HCT116 (cell line): ENCODE measurements around the gene RXFP1. TPM values are rescaled to one million over a fixed set of nuclear protein-coding genes. Genes with fewer than 3 reads are reported as not detected.

Experiments
- ATAC-seq: fragments of 200-7000 bp; cut with Tn5 transposase; 2 replicates; pipeline ENCODE4 v1.9.1; 2020; ENCODE audit warnings: mild to moderate bottlenecking, moderate library complexity
- BruUV-seq: library from RNA; stranded (reverse); fragments of 400-500 nt; replicated peaks from 2 replicates; lab custom pipeline; 2021; lab: Mats Ljungman, UMichigan
- CTCF ChIA-PET: fragments of 300-600 bp; sonication (Branson Sonifier 250); formaldehyde crosslinking; loops from one replicate; lab custom pipeline; 2021; ENCODE audit warnings: antibody characterized with exemption; lab: Charles Lee
- POLR2A ChIA-PET: fragments of 300-600, 350-600 bp; sonication (Branson Sonifier 250); formaldehyde crosslinking; loops from one replicate; lab custom pipeline; 2021; ENCODE audit warnings: antibody characterized with exemption; lab: Charles Lee
- RAD21 ChIA-PET, 2 experiments: fragments of 300-600 bp; sonication (Branson Sonifier 250); formaldehyde crosslinking; loops; one replicate each; lab custom pipeline; 2023; ENCODE audit warnings: low total read pairs in 2 of 2; ENCODE audit not compliant: uncharacterized antibody in 2 of 2, unreplicated experiment in 2 of 2, low non-redundant PET in 1 of 2; lab: Charles Lee
- DNase-seq: peaks from one replicate; pipeline ENCODE4 v3.0.0-alpha.2; 2010; ENCODE audit warnings: low read depth, low spot score
- H2AFZ ChIP-seq: fragments of 200-600 bp; shearing (Covaris generic), sonication (generic); 2 replicates; pipeline ENCODE4 v1.6.1; 2017; ENCODE audit warnings: low read depth, mixed run types, mixed read lengths, antibody characterized with exemption, low read length; ENCODE audit not compliant: poor library complexity, severe bottlenecking
- H3K27ac ChIP-seq: 2 replicates; pipeline ENCODE4 v1.5.1; 2012; ENCODE audit warnings: low read depth, low read length
- H3K27me3 ChIP-seq: fragments of 200-600 bp; sonication (generic); 2 replicates; pipeline ENCODE4 v1.6.1; 2016; ENCODE audit warnings: mixed run types, low read length, mixed read lengths; ENCODE audit not compliant: insufficient read depth
- H3K36me3 ChIP-seq, 2 experiments: fragments of 200-500 bp in 1 of 2; fragments of 200-600 bp in 1 of 2; sonication (Bioruptor generic) in 1 of 2; sonication (generic) in 1 of 2; 2 replicates each; pipeline versions ENCODE4 v1.5.1 to v1.6.1; 2014 to 2016; ENCODE audit warnings: low read length in 2 of 2, inconsistent platforms in 1 of 2, mixed read lengths in 1 of 2, mixed run types in 1 of 2; ENCODE audit not compliant: insufficient read depth in 2 of 2, control insufficient read depth in 1 of 2
- H3K4me1 ChIP-seq, 2 experiments: fragments of 200-600 bp in 1 of 2; sonication (generic) in 1 of 2; 2 replicates each; pipeline versions ENCODE4 v1.5.1 to v1.6.1; 2012 to 2017; ENCODE audit warnings: low read length in 2 of 2, inconsistent platforms in 1 of 2, mild to moderate bottlenecking in 1 of 2, mixed read lengths in 1 of 2, mixed run types in 1 of 2, moderate library complexity in 1 of 2; ENCODE audit not compliant: insufficient read depth in 2 of 2, control insufficient read depth in 1 of 2
- H3K4me2 ChIP-seq: fragments of 200-600 bp; sonication (generic); 2 replicates; pipeline ENCODE4 v1.6.1; 2017; ENCODE audit warnings: mixed run types, low read length, mixed read lengths
- H3K4me3 ChIP-seq, 2 experiments: fragments of 200-600 bp in 1 of 2; sonication (generic) in 1 of 2; replicated peaks in 1 of 2; 2 replicates each; pipeline ENCODE4 v1.5.1; 2011 to 2016; ENCODE audit warnings: low read length in 2 of 2, control low read depth in 1 of 2, low read depth in 1 of 2, mild to moderate bottlenecking in 1 of 2, mixed read lengths in 1 of 2, mixed run types in 1 of 2
- H3K79me2 ChIP-seq: fragments of 200-600 bp; sonication (generic); 2 replicates; pipeline ENCODE4 v1.6.1; 2017; ENCODE audit warnings: mild to moderate bottlenecking, mixed run types, low read length, moderate library complexity, mixed read lengths; ENCODE audit not compliant: insufficient read depth
- H3K9ac ChIP-seq: fragments of 200-600 bp; sonication (generic); 2 replicates; pipeline ENCODE4 v1.6.1; 2016; ENCODE audit warnings: low read length, mixed read lengths
- H3K9me2 ChIP-seq: fragments of 200-600 bp; sonication (generic), shearing (Covaris generic); 2 replicates; pipeline ENCODE4 v1.6.1; 2017; ENCODE audit warnings: mixed run types, mild to moderate bottlenecking, moderate library complexity; ENCODE audit not compliant: insufficient read depth
- H3K9me3 ChIP-seq, 2 experiments: fragments of 200-500 bp in 1 of 2; fragments of 200-600 bp in 1 of 2; sonication (Bioruptor generic) in 1 of 2; sonication (generic) in 1 of 2; 2 replicates each; pipeline ENCODE4 v1.6.1; 2014 to 2017; ENCODE audit warnings: low read length in 2 of 2, mixed read lengths in 2 of 2, inconsistent platforms in 1 of 2, low read depth in 1 of 2, mild to moderate bottlenecking in 1 of 2, mixed run types in 1 of 2, moderate library complexity in 1 of 2; ENCODE audit not compliant: control insufficient read depth in 1 of 2, insufficient read depth in 1 of 2
- H4K20me1 ChIP-seq: fragments of 200-600 bp; sonication (generic), shearing (Covaris generic); 2 replicates; pipeline ENCODE4 v1.6.1; 2017; ENCODE audit warnings: mixed run types, mild to moderate bottlenecking, moderate library complexity; ENCODE audit not compliant: insufficient read depth
- CEBPB ChIP-seq: IDR thresholded peaks from 2 replicates; pipeline ENCODE4 v1.6.1; 2012; ENCODE audit warnings: low read depth
- EGR1 ChIP-seq: IDR thresholded peaks from 2 replicates; pipeline ENCODE4 v1.6.1; 2012; ENCODE audit warnings: low read depth
- ELF1 ChIP-seq: IDR thresholded peaks from 2 replicates; pipeline ENCODE4 v1.6.1; 2012; ENCODE audit warnings: low read depth, borderline replicate concordance
- EZH2phosphoT487 ChIP-seq: fragments of 200-600 bp; IDR thresholded peaks from 2 replicates; pipeline ENCODE4 v1.6.1; 2018; ENCODE audit warnings: antibody characterized with exemption, borderline replicate concordance
- JUND ChIP-seq: IDR thresholded peaks from 2 replicates; pipeline ENCODE4 v1.6.1; 2012
- RAD21 ChIP-seq: IDR thresholded peaks from 2 replicates; pipeline ENCODE4 v1.6.1; 2012; ENCODE audit warnings: low read depth, mild to moderate bottlenecking
- SIN3A ChIP-seq: IDR thresholded peaks from 2 replicates; pipeline ENCODE4 v1.6.1; 2012; ENCODE audit warnings: low read depth
- SP1 ChIP-seq: IDR thresholded peaks from 2 replicates; pipeline ENCODE4 v1.6.1; 2012; ENCODE audit warnings: low read depth
- intact Hi-C: fragments of 100-400 bp; cut with micrococcal nuclease; formaldehyde crosslinking; loops from 2 replicates; pipeline ENCODE4 v1.10.0; 2022
- total RNA-seq: library from RNA; stranded (reverse); gene quantifications from one replicate; pipeline ENCODE4 v1.2.1, GENCODE V29; 2021; ENCODE audit not compliant: unreplicated experiment

RXFP1 gene
- total RNA-seq, 1 experiment from 2014 or later: not detected

- H3K4me2 ChIP-seq: no peak overlapping the region
Observed at GRCh38 chr4:158540125-158540907, 18.6 kb downstream of the RXFP1 start.

GRCh38 chr4:158541506-158541905, 19.8 kb downstream of the RXFP1 start:
- Histone ChIP-seq H2AFZ (no peak overlapping the region), H3K9ac (no peak overlapping the region), H3K27me3 (no peaks in the 10 kb centered on the region), H3K36me3 (no peaks in the 10 kb centered on the region), H3K4me2 (no peak overlapping the region), H3K79me2 (no peaks in the 10 kb centered on the region), H3K9me3 (no peaks in the 10 kb centered on the region), H3K4me3 (no peak overlapping the region), H3K9me2 (no peaks in the 10 kb centered on the region), H3K4me1 (0 out of 4 replicates have a peak, but pooled peaks cover 0 to 5% of the 10 kb centered on the region in 2 experiments), H3K27ac (no peak overlapping the region), H4K20me1 (no peaks in the 10 kb centered on the region)
- intact Hi-C loops: no loop called here
- ATAC-seq: no peak
- no TSS peak for BruUV-seq
- no peak for DNase-seq
- RAD21 ChIA-PET: no interaction called here
- POLR2A ChIA-PET: no interaction called here
- TF ChIP-seq ELF1 (no peak), CEBPB (no peak), EZH2phosphoT487 (no peak), EGR1 (no peak), SP1 (no peak), SIN3A (no peak), JUND (no peak)
- CTCF ChIA-PET: no interaction called here

More at GRCh38 chr4:158540125-158540907, 18.6 kb downstream of the RXFP1 start:
- H3K27ac ChIP-seq: no peak overlapping the region
- H2AFZ ChIP-seq: no peak overlapping the region
- DNase-seq: no peak
- no peaks in the 10 kb centered on the region for H3K9me2 ChIP-seq
- TF ChIP-seq RAD21: no peak
- no peak overlapping the region for H3K9ac ChIP-seq
- H3K79me2 ChIP-seq: no peaks in the 10 kb centered on the region
- no peaks in the 10 kb centered on the region for H3K27me3 ChIP-seq
- ChIA-PET POLR2A (no interaction called here), CTCF (no interaction called here), RAD21 (no interaction called here)
- intact Hi-C loops: no loop called here
- BruUV-seq: no TSS peak
- H3K36me3 ChIP-seq: no peaks in the 10 kb centered on the region
- peaks cover 0 to 6% of the 10 kb centered on the region in 2 experiments; a peak in 1 of 4 replicates for H3K4me1 ChIP-seq
- H4K20me1 ChIP-seq: no peaks in the 10 kb centered on the region
- H3K9me3 ChIP-seq: no peaks in the 10 kb centered on the region
- no peak for ATAC-seq
- H3K4me3 ChIP-seq: no peak overlapping the region
